HTERT RPE-1 (cell line): Measurements from ENCODE around the gene TFF1.

ENCODE experiments used
- in situ Hi-C: fragments of 300-500 bp; cut with MboI; formaldehyde crosslinking; loops from 4 replicates; pipeline ENCODE4 v1.14.3; 2020; ENCODE audit warnings: low sequenced_read_pairs

TFF1 gene

DNA sequence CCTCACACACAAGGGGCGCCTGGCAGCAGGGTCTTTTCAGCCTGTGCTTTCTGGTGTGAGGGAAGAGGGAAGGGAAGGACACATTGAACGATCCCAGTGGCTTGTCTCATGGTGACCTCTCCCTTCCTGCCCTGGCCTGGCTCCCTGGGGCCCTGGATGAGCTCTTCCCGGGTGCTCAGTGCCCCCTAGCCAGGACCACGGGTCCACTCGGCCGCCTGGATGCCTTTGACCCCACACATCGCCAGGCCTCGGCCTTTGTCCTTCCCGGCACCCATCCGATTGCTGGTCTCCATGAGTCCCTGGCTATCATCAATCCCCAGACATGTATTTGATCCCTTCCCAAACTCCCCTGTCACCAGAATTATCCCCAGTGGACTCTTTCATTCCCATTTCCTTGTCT, 45.1 kb downstream of the TFF1 start:
- in situ Hi-C loops, result no loop called here

DNA sequence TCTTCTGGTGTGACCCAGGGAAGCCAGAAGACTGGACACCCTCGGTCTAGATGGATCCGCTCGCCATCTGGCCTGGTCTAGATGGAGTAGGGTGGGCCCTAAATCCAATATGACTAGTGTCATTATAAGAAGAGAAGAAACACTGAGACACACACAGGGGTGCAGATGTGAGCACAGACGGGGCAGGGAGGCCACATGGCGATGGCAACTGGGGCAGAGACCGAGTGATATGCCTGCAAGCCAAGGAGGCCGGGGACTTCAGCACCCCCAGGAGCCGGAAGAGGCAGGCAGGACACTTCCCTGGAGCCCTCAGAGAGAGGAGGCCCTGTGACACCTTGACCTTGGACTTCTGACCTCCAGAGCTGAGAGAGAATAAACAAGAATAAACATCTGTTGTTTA, 45.5 kb downstream of the TFF1 start:
- in situ Hi-C loops, result no loop called here

DNA sequence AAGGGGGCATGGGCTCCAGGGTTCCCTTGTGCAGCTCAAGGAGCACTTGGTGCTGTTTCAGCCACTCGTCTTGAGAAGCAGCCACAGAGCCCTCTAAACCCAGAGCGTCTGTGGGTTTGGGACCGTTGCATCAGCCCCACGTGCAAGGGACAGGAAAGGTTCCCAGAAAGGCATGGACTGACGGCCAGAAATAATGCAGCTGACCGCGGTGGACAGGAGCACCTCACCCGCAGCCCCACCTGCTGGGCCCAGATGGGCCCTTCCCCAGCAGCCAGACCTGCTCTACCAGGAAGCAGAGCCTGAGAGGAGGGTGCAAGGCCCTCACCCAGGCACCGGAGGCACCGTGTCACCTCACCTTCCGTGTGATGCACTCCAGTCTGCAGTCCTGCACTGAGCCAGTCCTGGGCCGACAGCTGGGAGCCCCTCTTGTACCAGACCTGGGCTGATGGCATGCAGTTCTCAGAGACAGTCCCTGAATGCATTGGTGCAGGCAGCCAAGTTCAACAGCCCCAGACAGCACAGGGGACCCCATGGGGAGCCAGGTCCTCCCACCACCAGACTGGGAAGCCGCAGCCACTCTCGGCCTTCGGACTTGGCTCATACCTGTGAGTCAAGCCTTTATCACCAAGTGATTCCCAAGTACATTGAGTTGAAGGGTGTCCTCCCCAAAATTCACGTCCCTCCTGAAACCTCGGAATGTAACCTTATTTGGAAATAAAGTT, 46.3 kb downstream of the TFF1 start:
- in situ Hi-C loops, result no loop called here

DNA sequence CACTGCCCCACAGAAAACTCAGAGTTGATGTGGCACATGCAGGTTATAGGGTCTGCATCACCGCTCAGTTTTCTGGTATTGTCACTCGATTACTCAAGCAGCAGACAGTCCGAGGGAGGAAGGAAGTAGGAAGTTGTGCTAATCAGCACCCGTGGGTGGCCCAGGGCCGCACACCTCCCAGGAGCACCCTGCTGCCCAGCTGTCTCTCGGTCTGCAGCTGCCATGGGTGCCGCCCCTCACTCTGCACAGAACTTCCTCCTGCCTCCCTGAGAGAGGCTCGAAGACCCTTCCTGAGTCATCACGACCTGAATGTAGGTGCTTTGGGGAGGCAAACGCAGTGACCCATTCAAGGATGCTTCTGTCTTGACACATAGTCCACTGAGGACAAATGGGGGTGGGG, 47.0 kb downstream of the TFF1 start:
- in situ Hi-C loops, result no loop called here

DNA sequence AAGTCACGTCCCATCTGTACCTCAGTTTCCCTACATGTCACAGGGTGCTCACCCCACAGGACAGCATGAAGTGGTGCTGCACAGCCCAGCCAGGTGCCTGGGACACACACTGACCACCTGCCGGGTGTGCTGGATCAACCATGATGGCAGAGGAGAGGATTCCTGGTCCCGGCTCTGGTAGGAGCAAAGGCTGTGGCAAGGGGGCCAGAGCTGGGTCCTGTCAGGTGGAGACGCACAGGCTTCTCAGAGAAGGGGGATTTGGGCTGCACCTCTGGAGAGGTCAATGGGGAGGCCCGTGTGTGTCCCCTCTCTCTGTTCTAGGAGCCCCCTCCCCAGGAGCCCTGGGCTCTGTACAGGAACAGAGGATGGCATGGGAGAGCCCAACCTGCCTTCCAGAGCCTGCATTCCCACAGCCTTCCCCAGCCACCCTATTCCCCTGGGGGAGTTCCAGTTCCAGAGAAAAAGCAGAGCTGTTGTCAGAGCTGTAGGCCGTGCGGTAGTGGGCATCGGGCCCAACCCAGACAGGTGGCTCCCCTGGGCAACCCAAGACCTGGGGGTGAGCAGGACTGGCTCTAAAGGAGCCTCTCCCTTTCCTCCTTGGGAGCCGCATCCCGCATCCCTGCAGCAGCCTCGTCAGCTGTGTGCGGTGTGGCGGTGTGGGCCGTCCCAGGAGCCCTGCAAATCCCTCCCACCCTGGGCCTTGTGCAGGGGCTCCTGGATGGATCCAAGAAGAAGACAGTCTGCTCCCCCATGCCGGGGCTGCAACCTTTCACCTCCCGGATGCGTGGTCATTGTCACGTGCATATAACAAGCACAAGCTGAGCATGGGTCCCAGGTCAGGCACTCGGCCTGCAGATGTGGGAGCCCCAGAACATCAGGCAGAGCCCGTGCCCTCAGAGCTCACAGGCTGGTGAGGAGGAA, 48.2 kb downstream of the TFF1 start:
- in situ Hi-C loops, result no loop called here

DNA sequence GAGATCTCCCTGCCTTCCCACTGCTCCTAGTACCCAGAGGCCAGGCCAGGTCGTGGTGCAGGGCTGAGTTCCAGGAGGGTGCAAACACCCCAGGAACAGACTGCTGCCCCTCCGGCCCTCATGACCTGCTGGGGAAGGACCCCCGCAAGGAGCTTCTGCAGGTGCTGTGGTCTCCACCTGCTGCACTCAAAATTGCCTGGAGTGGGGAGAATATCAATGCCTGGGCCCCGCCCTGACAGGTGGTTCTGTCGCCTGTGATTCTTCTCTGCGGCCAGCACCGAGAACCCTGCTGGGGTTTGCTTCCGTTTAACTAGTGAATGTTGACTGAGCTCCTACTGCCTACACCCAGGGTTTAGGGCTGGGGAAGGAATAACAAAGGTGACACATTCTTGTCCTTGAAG, 49.0 kb downstream of the TFF1 start:
- in situ Hi-C loops, result no loop called here

DNA sequence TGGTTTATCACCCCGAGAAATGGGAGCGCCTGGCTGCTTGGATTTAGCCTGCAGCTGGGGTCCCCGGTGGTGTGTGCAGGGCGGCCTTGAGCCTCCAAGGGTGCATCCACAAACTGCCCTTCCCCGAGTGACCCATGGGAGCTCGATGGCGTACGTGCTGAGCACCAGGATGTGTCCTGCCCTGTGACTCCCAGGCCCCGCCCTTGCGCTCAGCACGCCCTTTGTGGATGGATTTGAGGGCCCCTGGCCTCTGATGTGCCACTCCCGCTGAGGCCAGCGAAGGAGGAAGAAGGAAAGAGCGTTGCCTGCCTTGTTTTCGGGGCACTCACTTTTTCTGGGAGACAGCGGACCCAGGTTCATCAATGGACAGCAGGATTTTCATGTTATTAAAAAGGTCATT, 49.4 kb downstream of the TFF1 start:
- in situ Hi-C loops, result no loop called here

DNA sequence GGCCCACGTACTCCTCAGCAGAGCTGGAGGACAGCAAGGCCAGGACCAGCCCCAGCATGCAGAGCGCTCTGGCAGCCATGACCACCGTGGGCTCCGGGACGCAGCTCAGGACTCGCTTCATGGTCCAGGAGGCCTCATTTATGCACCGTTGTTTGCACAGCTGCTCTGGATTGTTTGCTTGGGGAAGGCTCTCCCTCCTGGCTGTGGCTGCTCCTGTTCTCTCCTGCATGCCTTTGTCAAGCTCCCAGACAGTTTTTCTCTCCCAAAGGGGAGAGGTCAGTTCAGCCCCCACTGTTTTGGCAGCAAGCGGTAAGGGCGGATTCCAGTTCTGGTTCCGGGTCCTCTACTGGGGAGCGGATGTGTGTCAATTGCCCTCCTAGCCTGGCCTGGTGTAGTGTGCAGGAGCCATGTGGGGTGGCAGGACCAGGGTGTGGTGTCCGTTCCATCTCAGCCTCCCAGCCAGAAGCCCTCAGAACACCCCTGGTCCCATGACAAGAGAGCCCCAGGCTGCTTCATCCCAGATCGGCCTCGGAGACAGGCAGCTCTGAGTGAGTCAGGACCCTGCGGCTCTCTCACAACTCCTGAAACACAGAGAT, 50.9 kb downstream of the TFF1 start, which contains the start of gene TFF3:
TFF3 (minus strand) TSS at position 114 of the 596 bp plus-strand sequence; CDS start at position 79, 35 bp downstream.
- in situ Hi-C loops, result no loop called here

DNA sequence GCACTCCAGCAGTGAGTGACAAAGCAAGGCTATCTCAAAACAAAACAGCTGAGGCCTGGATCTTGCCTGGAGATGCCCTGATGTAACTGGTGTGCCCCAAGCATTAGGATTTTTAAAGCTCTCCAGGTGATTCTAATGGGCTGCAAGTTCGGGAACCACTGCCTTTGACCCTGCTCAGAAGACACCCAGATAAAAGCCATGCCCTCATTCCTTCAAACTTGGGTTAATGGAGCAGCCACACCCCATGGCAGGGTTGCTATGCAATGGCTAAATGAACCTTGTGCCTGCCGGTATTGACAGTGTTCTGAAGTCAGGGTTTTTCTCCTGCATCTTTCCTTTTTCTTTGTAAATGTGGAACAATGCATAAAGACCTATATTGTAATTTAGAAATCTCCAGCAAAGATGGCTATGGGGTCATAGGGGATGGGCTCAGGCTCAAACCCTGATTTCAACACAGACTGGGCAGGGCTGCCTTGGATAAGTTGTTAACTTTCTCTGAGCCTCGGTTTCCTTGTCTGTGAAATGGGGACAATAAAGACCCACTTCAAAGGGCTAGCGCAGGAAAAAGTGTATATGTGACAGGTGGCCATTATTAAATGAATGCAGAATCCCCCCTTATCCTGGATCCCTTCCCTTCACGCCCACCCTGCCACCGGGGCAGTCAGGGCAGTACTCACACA, 51.6 kb downstream of the TFF1 start:
- in situ Hi-C loops, result no loop called here

DNA sequence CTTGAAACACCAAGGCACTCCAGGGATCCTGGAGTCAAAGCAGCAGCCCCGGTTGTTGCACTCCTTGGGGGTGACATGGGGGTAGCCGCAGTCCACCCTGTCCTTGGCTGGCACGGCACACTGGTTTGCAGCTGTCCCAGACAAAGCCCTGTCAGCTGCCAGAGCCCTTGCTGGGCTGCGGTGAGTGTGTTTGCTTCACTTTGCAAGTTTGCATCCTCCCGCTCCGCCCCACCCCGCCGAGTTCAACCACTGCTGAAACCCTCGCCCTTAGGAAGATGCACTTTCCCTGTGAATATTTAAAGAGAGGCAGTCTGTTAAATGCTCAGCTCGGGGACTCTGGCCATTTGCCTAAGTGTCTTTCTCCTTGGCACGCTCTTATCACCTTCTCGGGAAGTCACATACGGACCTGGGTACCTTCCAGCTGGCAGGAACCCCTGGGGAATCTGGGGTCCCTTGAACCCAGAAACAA, 52.8 kb downstream of the TFF1 start:
- in situ Hi-C loops, result no loop called here

DNA sequence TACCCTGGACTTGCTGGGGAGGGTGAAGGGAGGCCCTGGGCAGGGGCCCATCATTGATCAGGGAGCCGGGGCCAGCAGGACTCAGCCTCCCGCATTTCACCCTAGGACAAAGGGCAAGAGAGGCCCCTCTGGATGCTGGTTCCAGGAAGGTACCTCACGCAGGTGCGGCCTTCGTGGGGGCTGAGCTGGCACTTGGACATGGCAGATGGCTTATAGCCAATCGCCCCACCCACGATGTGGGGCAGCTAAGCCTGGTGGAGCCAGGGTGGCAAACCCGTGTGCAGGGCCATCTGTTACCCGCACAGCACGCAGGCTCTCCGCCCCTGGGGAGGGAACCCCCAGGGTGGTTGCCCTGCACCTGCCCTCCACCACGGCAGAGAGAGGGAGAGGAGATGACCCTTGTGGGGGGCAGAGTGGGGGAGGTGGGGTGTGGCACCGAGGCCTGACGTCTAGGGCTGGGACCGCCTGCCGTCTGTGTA, 53.7 kb downstream of the TFF1 start:
- in situ Hi-C loops, result no loop called here
